ENCODE results near the gene AOC2. TPM values are rescaled to one million over a fixed set of nuclear protein-coding genes. Genes with fewer than 3 reads are reported as not detected.
A peak's percentile ranks its signal among the peaks of the same experiment; 100 is the strongest.

AOC2 gene, protein sequence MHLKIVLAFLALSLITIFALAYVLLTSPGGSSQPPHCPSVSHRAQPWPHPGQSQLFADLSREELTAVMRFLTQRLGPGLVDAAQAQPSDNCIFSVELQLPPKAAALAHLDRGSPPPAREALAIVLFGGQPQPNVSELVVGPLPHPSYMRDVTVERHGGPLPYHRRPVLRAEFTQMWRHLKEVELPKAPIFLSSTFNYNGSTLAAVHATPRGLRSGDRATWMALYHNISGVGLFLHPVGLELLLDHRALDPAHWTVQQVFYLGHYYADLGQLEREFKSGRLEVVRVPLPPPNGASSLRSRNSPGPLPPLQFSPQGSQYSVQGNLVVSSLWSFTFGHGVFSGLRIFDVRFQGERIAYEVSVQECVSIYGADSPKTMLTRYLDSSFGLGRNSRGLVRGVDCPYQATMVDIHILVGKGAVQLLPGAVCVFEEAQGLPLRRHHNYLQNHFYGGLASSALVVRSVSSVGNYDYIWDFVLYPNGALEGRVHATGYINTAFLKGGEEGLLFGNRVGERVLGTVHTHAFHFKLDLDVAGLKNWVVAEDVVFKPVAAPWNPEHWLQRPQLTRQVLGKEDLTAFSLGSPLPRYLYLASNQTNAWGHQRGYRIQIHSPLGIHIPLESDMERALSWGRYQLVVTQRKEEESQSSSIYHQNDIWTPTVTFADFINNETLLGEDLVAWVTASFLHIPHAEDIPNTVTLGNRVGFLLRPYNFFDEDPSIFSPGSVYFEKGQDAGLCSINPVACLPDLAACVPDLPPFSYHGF
- total RNA-seq (2014; rRNA removed; shearing (Covaris generic); ENCODE audit: low replicate concordance), result 0.38 TPM in 1 of 2 replicates, not detected in the other

DNA sequence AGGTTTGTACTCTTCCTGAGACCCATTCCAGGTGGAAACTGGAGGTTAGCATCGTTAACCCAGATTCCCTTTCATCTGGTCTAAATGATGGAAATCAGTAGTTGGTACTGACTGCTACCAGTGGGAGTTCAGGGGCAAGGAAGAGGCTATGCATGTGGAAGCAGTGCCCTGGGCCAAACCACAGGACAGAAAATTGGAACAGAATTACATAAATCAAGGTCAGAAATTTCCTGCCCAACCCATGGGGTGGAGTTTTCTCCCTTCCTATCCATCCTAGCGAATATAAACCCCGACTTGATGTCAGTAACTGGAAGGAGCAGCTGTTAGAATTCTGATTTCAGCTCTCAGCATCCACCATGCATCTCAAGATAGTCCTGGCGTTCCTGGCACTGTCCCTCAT, at the start of gene AOC2:
Gene AOC2, plus strand, starts transcription at position 310 of the 400 bp plus-strand sequence. Its CDS starts 47 bp downstream, at position 357.
- no peak for DNase-seq (ENCODE audit: low read depth)
- in situ Hi-C loops (cut with HindIII; ENCODE audit: low pct_unique_long_range_greater_than_20kb, low sequenced_read_pairs), result no loop called here

- in situ Hi-C loops (cut with HindIII; ENCODE audit: low pct_unique_long_range_greater_than_20kb, low sequenced_read_pairs), result no loop called here
- DNase-seq (ENCODE audit: low read depth), result no peak
These were observed 49.3 kb upstream of the AOC2 start for GRCh38 chr17:42795061-42795460.

DNA sequence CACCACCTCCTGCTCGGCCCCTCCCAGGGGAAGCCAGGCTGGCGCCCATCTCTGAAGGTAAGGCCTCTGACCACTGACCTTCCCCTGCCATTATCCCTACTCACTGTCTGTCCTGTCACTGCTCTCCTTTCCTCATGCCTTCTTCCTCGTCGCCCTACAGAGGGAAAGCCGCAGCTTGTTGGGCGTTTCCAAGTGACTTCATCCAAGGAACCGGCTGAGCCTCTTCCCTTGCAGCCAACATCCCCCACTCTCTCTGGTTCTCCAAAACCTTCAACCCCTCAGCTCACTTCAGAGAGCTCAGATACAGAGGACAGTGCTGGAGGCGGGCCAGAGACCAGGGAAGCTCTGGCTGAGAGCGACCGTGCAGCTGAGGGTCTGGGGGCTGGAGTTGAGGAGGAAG, 48.9 kb upstream of the AOC2 start:
- in situ Hi-C loops (cut with HindIII; ENCODE audit: low pct_unique_long_range_greater_than_20kb, low sequenced_read_pairs), result no loop called here
- no peak for DNase-seq (ENCODE audit: low read depth)

DNA sequence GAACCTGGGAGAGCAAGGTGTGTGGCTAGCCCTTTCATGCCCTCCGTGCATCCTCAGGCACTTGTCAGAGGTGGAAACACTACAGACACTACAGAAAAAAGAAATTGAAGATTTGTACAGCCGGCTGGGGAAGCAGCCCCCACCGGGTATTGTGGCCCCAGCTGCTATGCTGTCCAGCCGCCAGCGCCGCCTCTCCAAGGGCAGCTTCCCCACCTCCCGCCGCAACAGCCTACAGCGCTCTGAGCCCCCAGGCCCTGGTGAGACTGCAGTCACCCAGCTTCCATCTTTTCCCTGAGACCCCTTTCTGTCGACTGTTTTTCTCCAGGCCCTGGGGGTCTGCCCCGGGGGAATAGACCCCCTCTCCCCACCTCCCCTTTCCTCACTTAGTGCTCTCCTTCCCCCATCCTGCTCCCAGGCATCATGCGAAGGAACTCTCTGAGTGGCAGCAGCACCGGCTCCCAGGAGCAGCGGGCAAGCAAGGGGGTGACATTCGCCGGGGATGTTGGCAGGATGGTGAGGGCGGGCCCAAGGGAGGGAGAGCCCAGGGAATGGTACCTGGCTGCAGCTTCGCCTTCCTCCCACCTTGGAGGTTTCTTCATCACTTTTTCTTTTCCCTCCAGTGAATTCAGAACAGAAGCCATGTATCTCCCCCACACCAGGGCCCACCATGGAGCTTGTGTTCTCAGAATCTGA, 48.2 kb upstream of the AOC2 start:
- DNase-seq (ENCODE audit: low read depth), result no peak
- in situ Hi-C loops (cut with HindIII; ENCODE audit: low pct_unique_long_range_greater_than_20kb, low sequenced_read_pairs), result no loop called here

GRCh38 chr17:42797067-42798007, 47.0 kb upstream of the AOC2 start:
- in situ Hi-C loops (cut with HindIII; ENCODE audit: low pct_unique_long_range_greater_than_20kb, low sequenced_read_pairs), result no loop called here
- peak; percentile 96 for DNase-seq (ENCODE audit: low read depth)

- in situ Hi-C loops (cut with HindIII; ENCODE audit: low pct_unique_long_range_greater_than_20kb, low sequenced_read_pairs), result no loop called here
- no peak for DNase-seq (ENCODE audit: low read depth)
These were observed 46.4 kb upstream of the AOC2 start for GRCh38 chr17:42798011-42798382.

GRCh38 chr17:42798383-42799380, 45.7 kb upstream of the AOC2 start, which contains the start of the genes CNTD1 and COA3:
Gene CNTD1 (plus strand): TSS chr17:42798861. CDS start chr17:42799068, 207 bp downstream.
Gene COA3 (minus strand): TSS chr17:42798704. CDS start chr17:42798681, 23 bp downstream.
- peak; percentile 85 for DNase-seq (ENCODE audit: low read depth)
- in situ Hi-C loops (cut with HindIII; ENCODE audit: low pct_unique_long_range_greater_than_20kb, low sequenced_read_pairs), result no loop called here

DNA sequence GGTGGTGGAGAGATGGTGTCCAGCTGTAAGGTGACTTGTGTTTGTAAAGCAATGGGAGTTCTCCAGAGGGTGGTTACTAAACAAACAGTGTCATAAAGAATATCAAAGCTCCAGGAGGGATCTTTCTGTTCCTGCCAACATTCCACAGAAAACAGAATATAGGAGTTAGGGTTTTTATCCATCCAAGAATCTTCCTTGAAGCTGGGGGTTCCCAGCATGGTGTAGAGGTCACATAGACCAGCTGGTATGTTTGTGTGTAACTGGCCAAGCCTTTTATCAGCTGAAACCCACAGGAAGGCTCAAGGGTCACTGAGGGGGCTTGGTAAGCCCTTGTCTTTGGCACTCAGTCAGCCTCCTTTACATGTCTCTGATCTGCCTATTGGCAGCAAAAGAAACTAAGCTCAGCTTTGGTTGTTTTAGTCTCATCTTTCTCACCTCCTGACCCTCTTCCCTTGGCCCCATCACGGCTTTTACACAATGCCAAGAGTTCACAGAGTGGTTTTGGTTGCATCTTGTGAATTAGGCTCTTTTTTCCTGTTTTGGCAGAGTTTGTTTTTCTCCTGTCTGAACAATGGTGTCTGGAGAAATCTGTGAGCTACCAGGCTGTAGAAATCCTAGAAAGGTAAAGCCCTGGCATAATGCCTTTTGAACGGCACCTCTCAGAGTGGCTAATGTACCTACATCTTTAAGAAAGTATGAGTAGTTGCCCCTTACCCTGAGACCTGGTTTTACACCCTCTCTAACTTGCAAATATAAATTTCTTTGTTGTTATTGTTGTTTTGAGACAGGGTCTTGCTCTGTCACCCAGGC, 41.1 kb upstream of the AOC2 start:
- no peak for DNase-seq (ENCODE audit: low read depth)
- in situ Hi-C loops (cut with HindIII; ENCODE audit: low pct_unique_long_range_greater_than_20kb, low sequenced_read_pairs), result no loop called here

DNA sequence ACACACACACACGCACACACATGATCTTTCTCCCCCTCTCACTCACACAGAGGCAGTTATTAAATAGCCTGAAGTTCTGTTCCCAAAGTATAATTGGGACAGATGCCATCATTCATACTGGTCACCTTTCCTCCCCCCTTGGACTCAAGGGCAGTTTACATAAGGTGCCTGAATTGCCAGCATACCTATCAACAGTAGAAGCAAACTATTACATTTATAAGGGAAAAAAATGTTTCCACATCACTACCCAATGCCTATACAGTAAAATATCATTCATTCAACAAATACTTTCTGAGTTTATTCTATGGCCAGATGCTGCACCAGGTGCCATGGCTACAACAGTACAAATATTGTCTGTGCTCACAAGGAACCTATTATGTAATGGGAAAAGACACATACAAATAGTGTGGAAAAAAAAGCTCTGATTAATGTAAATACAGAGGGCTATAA, 39.4 kb upstream of the AOC2 start:
- in situ Hi-C loops (cut with HindIII; ENCODE audit: low pct_unique_long_range_greater_than_20kb, low sequenced_read_pairs), result no loop called here
- DNase-seq (ENCODE audit: low read depth), result no peak

- in situ Hi-C loops (cut with HindIII; ENCODE audit: low pct_unique_long_range_greater_than_20kb, low sequenced_read_pairs), result no loop called here
- no peak for DNase-seq (ENCODE audit: low read depth)
These were observed 38.1 kb upstream of the AOC2 start for GRCh38 chr17:42806249-42806648.

DNA sequence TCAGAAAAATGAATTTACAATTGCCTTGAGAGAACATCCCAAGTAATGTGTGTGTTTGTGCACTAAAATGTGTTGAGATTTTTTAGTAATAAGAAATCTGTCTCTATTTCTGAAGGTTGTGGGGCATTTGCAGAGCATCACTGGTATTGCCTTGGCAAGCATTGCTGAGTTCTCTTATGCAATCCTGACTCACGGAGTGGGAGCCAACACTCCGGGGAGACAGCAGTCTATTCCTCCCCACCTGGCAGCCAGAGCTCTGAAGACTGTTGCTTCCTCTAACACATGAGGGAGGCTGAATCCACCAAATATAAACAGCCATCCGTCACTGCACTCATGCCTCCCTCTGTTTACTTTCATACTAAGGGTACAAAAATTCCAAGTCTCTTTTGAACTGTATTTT, 35.1 kb upstream of the AOC2 start:
- no peak for DNase-seq (ENCODE audit: low read depth)
- in situ Hi-C loops (cut with HindIII; ENCODE audit: low pct_unique_long_range_greater_than_20kb, low sequenced_read_pairs), result no loop called here

GRCh38 chr17:42814633-42815399, 29.6 kb upstream of the AOC2 start:
- DNase-seq (ENCODE audit: low read depth), result no peak
- in situ Hi-C loops (cut with HindIII; ENCODE audit: low pct_unique_long_range_greater_than_20kb, low sequenced_read_pairs), result no loop called here

- no peak for DNase-seq (ENCODE audit: low read depth)
- in situ Hi-C loops (cut with HindIII; ENCODE audit: low pct_unique_long_range_greater_than_20kb, low sequenced_read_pairs), result no loop called here
These were observed 26.5 kb upstream of the AOC2 start for GRCh38 chr17:42817866-42818265.

- DNase-seq (ENCODE audit: low read depth), result no peak
- in situ Hi-C loops (cut with HindIII; ENCODE audit: low pct_unique_long_range_greater_than_20kb, low sequenced_read_pairs), result no loop called here
These were observed 26.0 kb upstream of the AOC2 start for GRCh38 chr17:42818379-42818778.

DNA sequence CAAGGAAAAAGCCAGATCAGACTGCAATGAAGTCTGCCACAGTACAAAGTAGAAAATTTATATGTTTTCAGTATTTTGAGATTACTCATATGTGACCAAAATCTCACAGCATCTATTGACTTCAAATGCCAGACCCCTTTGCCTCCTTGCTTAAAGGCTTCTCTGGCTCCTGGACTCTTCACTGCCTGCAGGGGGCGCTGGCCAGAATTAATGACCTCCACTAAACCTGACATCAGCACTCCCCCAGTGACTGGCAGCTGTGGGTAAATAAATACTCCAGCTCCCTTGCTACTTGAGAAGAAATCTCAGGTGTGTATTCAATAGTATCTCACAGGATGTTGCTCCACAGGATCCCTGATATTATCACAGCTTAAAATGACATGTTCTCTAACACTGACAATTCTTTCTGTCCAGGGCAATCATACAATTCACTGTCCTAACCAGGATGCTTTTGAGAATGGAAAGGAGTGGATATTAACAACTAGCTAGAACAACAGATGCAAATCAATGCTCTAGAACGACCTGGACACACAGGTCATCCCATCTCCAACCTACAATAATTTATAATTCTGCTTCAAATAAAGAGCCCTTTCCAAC, 24.3 kb upstream of the AOC2 start:
- DNase-seq (ENCODE audit: low read depth), result no peak
- in situ Hi-C loops (cut with HindIII; ENCODE audit: low pct_unique_long_range_greater_than_20kb, low sequenced_read_pairs), result no loop called here

Data from Caki2 (cell line).